Stimulated activated CD4-positive, alpha-beta T cell treated with anti-CD3 and anti-CD28 coated beads, Interleukin-4, amount 100 ng/mL, for 48 hours (primary cell): ENCODE data around the gene BTN1A1.
"Not testable (repeated sequence)": the region's sequence is repeated elsewhere in the genome, so short reads cannot be mapped to it uniquely, and the experiment has no call there.

Source experiments
- DNase-seq, 2 donors: peaks; one replicate each; pipeline ENCODE4 v3.0.0-alpha.2; 2020; ENCODE audit warnings: low read depth in 2 of 2

Gene BTN1A1

GRCh38 chr6:26537846-26538571 is 37.9 kb downstream of the BTN1A1 start, which contains the start of gene HMGN4:
TSS of gene HMGN4 (plus strand) at chr6:26538366. CDS start at chr6:26545207, 6,841 bp downstream.
- DNase-seq = peak; percentile 64 to 77

GRCh38 chr6:26538572-26538902 is 38.4 kb downstream of the BTN1A1 start:
- no peak for DNase-seq

GRCh38 chr6:26539071-26539615 is 39.0 kb downstream of the BTN1A1 start:
- no peak for DNase-seq

GRCh38 chr6:26541579-26541978 is 41.5 kb downstream of the BTN1A1 start:
- no peak for DNase-seq

- DNase-seq = no peak
Observed at GRCh38 chr6:26543953-26544352, 43.9 kb downstream of the BTN1A1 start.

GRCh38 chr6:26544473-26544872 is 44.4 kb downstream of the BTN1A1 start:
- no peak for DNase-seq

GRCh38 chr6:26545627-26546026 is 45.5 kb downstream of the BTN1A1 start:
- DNase-seq = no peak

GRCh38 chr6:26547363-26547762 is 47.3 kb downstream of the BTN1A1 start:
- not testable (repeated sequence) for DNase-seq

GRCh38 chr6:26550250-26550993 is 50.3 kb downstream of the BTN1A1 start:
- DNase-seq = no peak

GRCh38 chr6:26552205-26552604 is 52.1 kb downstream of the BTN1A1 start:
- no peak for DNase-seq

- DNase-seq = no peak
Observed at GRCh38 chr6:26552640-26553188, 52.6 kb downstream of the BTN1A1 start.

- peak in 1 of 2 donors; percentile 78 for DNase-seq
Observed at GRCh38 chr6:26553264-26553634, 53.1 kb downstream of the BTN1A1 start.

GRCh38 chr6:26553635-26554446 is 53.7 kb downstream of the BTN1A1 start:
- DNase-seq = peak in 1 of 2 donors; percentile 85

GRCh38 chr6:26554447-26554696 is 54.3 kb downstream of the BTN1A1 start:
- no peak for DNase-seq

GRCh38 chr6:26554697-26555504 is 54.8 kb downstream of the BTN1A1 start:
- peak in 1 of 2 donors; percentile 61 for DNase-seq

- DNase-seq = no peak
Observed at GRCh38 chr6:26555505-26556262, 55.6 kb downstream of the BTN1A1 start.

- DNase-seq = no peak
Observed at GRCh38 chr6:26556263-26557070, 56.4 kb downstream of the BTN1A1 start.
